Bronchus fibroblast of lung (primary cell): Measurements from ENCODE around the gene ADORA2A. TPM values are rescaled to one million over a fixed set of nuclear protein-coding genes. Genes with fewer than 3 reads are reported as not detected.

ENCODE experiments used
- total RNA-seq: library from RNA; depleted of rRNA; stranded (reverse); fragments of >200 nt; gene quantifications from 2 replicates; pipeline ENCODE4 v1.2.3, GENCODE V29; 2015

Gene ADORA2A
- total RNA-seq = 0.15 and 0.50 TPM in 2 replicates

DNA sequence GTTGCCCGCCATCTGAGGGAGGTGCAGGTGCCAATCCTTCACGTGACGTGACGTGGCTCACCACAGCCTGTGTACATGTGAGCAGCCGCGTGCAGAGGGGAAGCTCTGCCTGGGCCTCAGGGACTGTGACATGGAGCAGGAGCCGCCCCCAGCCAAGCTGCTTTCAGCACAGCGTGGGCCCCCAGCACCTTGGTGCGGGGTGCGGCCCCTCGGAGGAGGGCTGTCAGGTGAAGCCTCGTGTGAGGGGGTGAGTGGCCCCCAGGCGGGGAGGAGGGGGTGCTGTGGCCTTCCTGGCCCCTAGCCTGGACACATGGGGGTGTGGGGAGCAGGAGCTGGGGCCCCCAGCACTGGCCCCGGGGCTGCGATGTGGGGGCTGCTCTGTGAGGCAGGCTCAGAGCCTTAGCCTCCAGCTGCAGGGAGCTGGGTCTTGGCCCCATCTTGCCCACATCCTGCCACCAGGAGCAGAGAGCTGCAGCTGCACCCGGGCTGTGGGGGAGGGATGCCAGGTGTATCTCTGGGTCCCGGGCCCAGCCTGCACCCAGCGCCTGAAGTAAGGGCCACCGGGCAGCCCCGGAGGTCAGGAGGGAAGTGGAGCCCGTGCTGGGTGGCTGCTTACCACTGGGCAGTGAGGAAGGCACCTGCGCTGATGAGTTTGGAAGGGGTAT, at the start of gene ADORA2A:
ADORA2A (plus strand) TSS at position 100 of the 665 bp plus-strand sequence. CDS start 5,806 bp downstream, outside the sequence.

Other genes with a start within 250 kb of the ADORA2A start
- gene SUSD2, start 246.1 kb upstream of the ADORA2A start, total RNA-seq = 2.9 and 3.1 TPM in 2 replicates
- gene GGT5, start 182.5 kb upstream of the ADORA2A start, total RNA-seq = 10.3 and 10.6 TPM in 2 replicates
- 21.6 and 23.7 TPM in 2 replicates for gene SPECC1L, start 156.8 kb upstream of the ADORA2A start, total RNA-seq
- not detected in 2 replicates for gene UPB1, start 67.7 kb downstream of the ADORA2A start, total RNA-seq
- gene GUCD1, start 127.5 kb downstream of the ADORA2A start, total RNA-seq = 111 and 113 TPM in 2 replicates
- 211 and 264 TPM in 2 replicates for gene SNRPD3, start 128.4 kb downstream of the ADORA2A start, total RNA-seq
- 7.6 and 9.6 TPM in 2 replicates for gene LRRC75B, start 165.5 kb downstream of the ADORA2A start, total RNA-seq
- gene GGT1, start 175.6 kb downstream of the ADORA2A start, total RNA-seq = 1.0 and 2.2 TPM in 2 replicates